GM19467 (cell line): ENCODE results near the gene LRRC30.

ENCODE experiments used
- ATAC-seq: cut with Tn5 transposase; IDR thresholded peaks from one replicate; pipeline ENCODE4 v1.9.1; 2021; ENCODE audit warnings: mild to moderate bottlenecking, moderate library complexity; ENCODE audit not compliant: unreplicated experiment

LRRC30 gene

GRCh38 chr18:7236933-7237332 lies 6.0 kb downstream of the LRRC30 start:
- ATAC-seq: no peak

- ATAC-seq: no peak
These were observed 6.9 kb downstream of the LRRC30 start for GRCh38 chr18:7237673-7238272.

GRCh38 chr18:7242926-7243325 lies 12.0 kb downstream of the LRRC30 start:
- no peak for ATAC-seq

GRCh38 chr18:7248877-7249276 lies 18.0 kb downstream of the LRRC30 start:
- ATAC-seq: no peak

- no peak for ATAC-seq
These were observed 23.3 kb downstream of the LRRC30 start for GRCh38 chr18:7254163-7254562.

- ATAC-seq: no peak
These were observed 24.2 kb downstream of the LRRC30 start for GRCh38 chr18:7255054-7255453.

GRCh38 chr18:7255643-7256042 lies 24.8 kb downstream of the LRRC30 start:
- ATAC-seq: no peak

- no peak for ATAC-seq
These were observed 25.9 kb downstream of the LRRC30 start for GRCh38 chr18:7256618-7257425.

- no peak for ATAC-seq
These were observed 26.5 kb downstream of the LRRC30 start for GRCh38 chr18:7257426-7257740.

GRCh38 chr18:7259475-7259874 lies 28.6 kb downstream of the LRRC30 start:
- ATAC-seq: no peak

GRCh38 chr18:7261199-7261598 lies 30.3 kb downstream of the LRRC30 start:
- ATAC-seq: no peak

- no peak for ATAC-seq
These were observed 37.1 kb downstream of the LRRC30 start for GRCh38 chr18:7267973-7268372.

GRCh38 chr18:7269942-7270341 lies 39.1 kb downstream of the LRRC30 start:
- no peak for ATAC-seq

- ATAC-seq: no peak
These were observed 41.6 kb downstream of the LRRC30 start for GRCh38 chr18:7272311-7273049.

- ATAC-seq: no peak
These were observed 42.5 kb downstream of the LRRC30 start for GRCh38 chr18:7273301-7273921.

- ATAC-seq: no peak
These were observed 50.7 kb downstream of the LRRC30 start for GRCh38 chr18:7281579-7281978.
